Measurements from ENCODE around the gene TFF2. TPM values are rescaled to one million over a fixed set of nuclear protein-coding genes. Genes with fewer than 3 reads are reported as not detected.

TFF2 gene
- total RNA-seq, 1 donor, result not detected

GRCh38 chr21:42357307-42357706, 6.5 kb upstream of the TFF2 start:
- H2AFZ ChIP-seq (ENCODE audit: low read length), result no peak overlapping the region
- no peaks in the 10 kb centered on the region for H3K36me3 ChIP-seq (ENCODE audit: insufficient read depth, low read length)
- DNase-seq (ENCODE audit: insufficient read length, low spot score, missing footprints), result no peak
- no peaks in the 10 kb centered on the region for H3K9me3 ChIP-seq (ENCODE audit: low read depth, low read length)
- TF ChIP-seq CTCF (IDR thresholded peaks at IDR 0.05; ENCODE audit: extremely low read depth, low read depth, low read length), result no peak
- H4K20me1 ChIP-seq (ENCODE audit: insufficient read depth, low read length), result no peaks in the 10 kb centered on the region
- no peak overlapping the region for H3K4me2 ChIP-seq (ENCODE audit: insufficient read depth, low read length)
- no peaks in the 10 kb centered on the region for H3K79me2 ChIP-seq (ENCODE audit: insufficient read depth, low read length)
- H3K4me3 ChIP-seq (ENCODE audit: insufficient read depth, low read length), result no peak overlapping the region
- H3K27me3 ChIP-seq (ENCODE audit: insufficient read depth, low read length), result no peaks in the 10 kb centered on the region
- no peak overlapping the region for H3K27ac ChIP-seq (ENCODE audit: low read depth, low read length)
- no peaks in the 10 kb centered on the region for H3K4me1 ChIP-seq (ENCODE audit: insufficient read depth, low read length)

GRCh38 chr21:42356650-42357049, 5.9 kb upstream of the TFF2 start:
- TF ChIP-seq CTCF (IDR thresholded peaks at IDR 0.05; ENCODE audit: extremely low read depth, low read depth, low read length), result no peak
- no peaks in the 10 kb centered on the region for H3K27me3 ChIP-seq (ENCODE audit: insufficient read depth, low read length)
- H3K4me3 ChIP-seq (ENCODE audit: insufficient read depth, low read length), result no peak overlapping the region
- no peak overlapping the region for H2AFZ ChIP-seq (ENCODE audit: low read length)
- no peaks in the 10 kb centered on the region for H3K4me1 ChIP-seq (ENCODE audit: insufficient read depth, low read length)
- no peak for DNase-seq (ENCODE audit: insufficient read length, low spot score, missing footprints)
- no peak overlapping the region for H3K27ac ChIP-seq (ENCODE audit: low read depth, low read length)
- H3K79me2 ChIP-seq (ENCODE audit: insufficient read depth, low read length), result no peaks in the 10 kb centered on the region
- H4K20me1 ChIP-seq (ENCODE audit: insufficient read depth, low read length), result no peaks in the 10 kb centered on the region
- no peak overlapping the region for H3K4me2 ChIP-seq (ENCODE audit: insufficient read depth, low read length)
- H3K36me3 ChIP-seq (ENCODE audit: insufficient read depth, low read length), result no peaks in the 10 kb centered on the region
- no peaks in the 10 kb centered on the region for H3K9me3 ChIP-seq (ENCODE audit: low read depth, low read length)

- H3K9me3 ChIP-seq (ENCODE audit: low read depth, low read length), result no peaks in the 10 kb centered on the region
- no peak for TF ChIP-seq CTCF (IDR thresholded peaks at IDR 0.05; ENCODE audit: extremely low read depth, low read depth, low read length)
- H4K20me1 ChIP-seq (ENCODE audit: insufficient read depth, low read length), result no peaks in the 10 kb centered on the region
- no peak overlapping the region for H3K27ac ChIP-seq (ENCODE audit: low read depth, low read length)
- no peaks in the 10 kb centered on the region for H3K36me3 ChIP-seq (ENCODE audit: insufficient read depth, low read length)
- H3K27me3 ChIP-seq (ENCODE audit: insufficient read depth, low read length), result no peaks in the 10 kb centered on the region
- H2AFZ ChIP-seq (ENCODE audit: low read length), result no peak overlapping the region
- DNase-seq (ENCODE audit: insufficient read length, low spot score, missing footprints), result no peak
- no peaks in the 10 kb centered on the region for H3K4me1 ChIP-seq (ENCODE audit: insufficient read depth, low read length)
- H3K79me2 ChIP-seq (ENCODE audit: insufficient read depth, low read length), result no peaks in the 10 kb centered on the region
- no peak overlapping the region for H3K4me2 ChIP-seq (ENCODE audit: insufficient read depth, low read length)
- H3K4me3 ChIP-seq (ENCODE audit: insufficient read depth, low read length), result no peak overlapping the region
These were observed 5.3 kb upstream of the TFF2 start for GRCh38 chr21:42356046-42356445.

- no peak for DNase-seq (ENCODE audit: insufficient read length, low spot score, missing footprints)
- Histone ChIP-seq H3K36me3 (ENCODE audit: insufficient read depth, low read length) (no peaks in the 10 kb centered on the region), H3K9me3 (ENCODE audit: low read depth, low read length) (no peaks in the 10 kb centered on the region), H4K20me1 (ENCODE audit: insufficient read depth, low read length) (no peaks in the 10 kb centered on the region), H3K4me1 (ENCODE audit: insufficient read depth, low read length) (no peaks in the 10 kb centered on the region), H3K4me3 (ENCODE audit: insufficient read depth, low read length) (no peak overlapping the region), H3K27ac (ENCODE audit: low read depth, low read length) (no peak overlapping the region), H2AFZ (ENCODE audit: low read length) (no peak overlapping the region), H3K4me2 (ENCODE audit: insufficient read depth, low read length) (no peak overlapping the region), H3K27me3 (ENCODE audit: insufficient read depth, low read length) (no peaks in the 10 kb centered on the region), H3K79me2 (ENCODE audit: insufficient read depth, low read length) (no peaks in the 10 kb centered on the region)
- TF ChIP-seq CTCF (IDR thresholded peaks at IDR 0.05; ENCODE audit: extremely low read depth, low read depth, low read length), result no peak
These were observed 2.8 kb upstream of the TFF2 start for GRCh38 chr21:42353623-42354022.
